T-helper 1 cell treated with Interleukin-12 subunit alpha and Interleukin-12 subunit beta and Interleukin-4 antibody, amounts not matched to agents 30 μg/mL and 1 μg/mL, for 36 hours (primary cell): ENCODE data around the gene AFAP1.

Experiments used
- H3K27ac Mint-ChIP-seq: one replicate; pipeline ENCODE4 v1.8.0; 2021; ENCODE audit warnings: mild to moderate bottlenecking, mixed read lengths
- H3K27me3 Mint-ChIP-seq: one replicate; pipeline ENCODE4 v1.8.0; 2021; ENCODE audit warnings: low read depth, mixed read lengths
- H3K36me3 Mint-ChIP-seq: one replicate; pipeline ENCODE4 v1.8.0; 2021; ENCODE audit warnings: low read depth, mixed read lengths
- H3K4me1 Mint-ChIP-seq: one replicate; pipeline ENCODE4 v1.8.0; 2021; ENCODE audit warnings: low read depth, mixed read lengths
- H3K4me3 Mint-ChIP-seq: one replicate; pipeline ENCODE4 v1.8.0; 2021; ENCODE audit warnings: mild to moderate bottlenecking, moderate library complexity, mixed read lengths
- H3K9me3 Mint-ChIP-seq: one replicate; pipeline ENCODE4 v1.8.0; 2021; ENCODE audit warnings: mixed read lengths

AFAP1 gene

DNA sequence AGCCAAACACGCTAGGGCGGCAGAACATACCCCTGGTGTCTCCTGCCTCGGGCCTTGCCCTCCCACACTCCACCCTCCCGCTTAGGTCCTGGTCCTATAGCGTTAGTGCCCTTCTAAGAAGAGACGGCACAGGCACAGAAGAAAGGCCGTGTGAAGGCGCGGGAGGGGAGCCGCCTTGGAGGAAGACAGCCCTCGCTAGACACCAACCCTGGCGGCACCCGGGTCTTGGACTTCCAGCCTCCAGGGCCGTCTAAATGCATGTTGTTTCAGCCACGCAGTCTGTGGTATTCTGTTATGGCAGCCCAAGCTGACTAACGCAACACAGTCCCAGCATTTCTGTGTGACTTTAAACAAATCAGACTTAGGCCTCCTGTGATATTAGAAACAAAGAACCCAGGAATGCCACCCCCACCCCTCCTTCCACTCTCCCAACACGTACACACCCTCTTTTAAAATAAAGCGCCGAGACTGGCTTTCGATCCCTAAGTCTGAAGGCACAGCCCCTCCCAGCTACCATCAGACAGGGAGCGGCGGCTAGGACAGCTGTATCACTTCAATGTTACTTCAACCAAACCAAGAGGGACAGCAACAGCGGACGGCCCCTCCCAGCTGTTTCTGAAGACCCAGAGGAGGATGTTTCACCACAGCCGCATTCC, 128.0 kb downstream of the AFAP1 start:
- peaks cover 3% of the 10 kb centered on the region for H3K36me3 Mint-ChIP-seq

DNA sequence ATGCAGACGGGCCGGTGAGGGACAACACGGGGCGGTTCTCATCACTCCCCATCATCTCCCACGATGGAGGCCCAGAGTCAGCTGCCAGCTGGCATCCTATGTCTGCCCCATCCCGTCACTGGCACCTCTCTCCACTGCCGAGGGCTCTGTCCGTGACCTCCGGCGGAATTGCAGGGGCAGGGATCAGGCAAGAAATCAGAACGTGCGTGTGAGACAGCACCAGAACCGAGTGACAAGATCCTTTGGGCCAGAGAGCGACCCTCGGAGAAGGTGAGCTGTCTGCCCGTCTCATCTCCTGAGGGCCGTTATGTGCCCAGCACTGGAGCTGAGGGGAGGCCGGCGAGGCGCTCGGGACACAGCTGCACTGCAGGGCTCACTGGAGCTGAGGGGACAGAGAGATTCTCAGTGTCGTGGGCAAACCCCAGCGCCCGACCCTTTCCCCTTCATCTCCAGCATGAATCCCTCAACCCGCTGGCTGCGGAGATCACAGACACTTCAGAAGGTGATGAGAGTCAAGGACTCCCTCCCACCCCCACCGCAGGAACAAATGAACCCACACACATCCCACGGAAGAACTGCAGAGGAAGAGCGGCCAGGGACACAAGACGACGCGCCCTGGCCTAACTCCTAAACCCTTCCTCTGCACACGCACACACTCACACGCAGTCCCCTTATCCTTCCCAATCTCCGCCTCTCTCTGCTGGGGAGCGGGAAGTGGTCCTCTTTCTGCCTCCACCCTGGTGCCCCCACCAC, 128.7 kb downstream of the AFAP1 start:
- Mint-ChIP-seq H3K4me1 (peaks cover 4% of the 10 kb centered on the region), H3K36me3 (peaks cover 3% of the 10 kb centered on the region), H3K27ac (no peak overlapping the region), H3K4me3 (no peak overlapping the region), H3K27me3 (no peaks in the 10 kb centered on the region), H3K9me3 (no peaks in the 10 kb centered on the region)

More for the DNA sequence above, 128.0 kb downstream of the AFAP1 start:
- Mint-ChIP-seq H3K4me3 (no peak overlapping the region), H3K4me1 (peaks cover 5% of the 10 kb centered on the region), H3K9me3 (no peaks in the 10 kb centered on the region), H3K27ac (no peak overlapping the region), H3K27me3 (no peaks in the 10 kb centered on the region)

DNA sequence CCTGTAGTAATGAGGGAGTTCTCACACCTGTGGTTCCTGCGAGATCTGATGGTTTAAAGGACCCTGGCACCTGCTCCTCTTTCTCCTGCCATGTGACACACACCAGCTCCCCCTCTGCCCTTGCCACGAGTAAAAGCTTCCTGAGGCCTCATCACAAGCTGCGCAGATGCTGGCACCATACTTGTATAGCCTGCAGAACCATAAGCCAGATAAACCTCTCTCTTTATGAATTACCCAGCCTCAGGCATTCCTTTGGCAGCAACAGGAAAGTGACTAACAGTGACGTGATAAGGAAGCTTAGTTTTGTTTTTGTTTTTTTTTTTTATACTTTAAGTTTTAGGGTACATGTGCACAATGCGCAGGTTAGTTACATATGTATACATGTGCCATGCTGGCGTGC, 130.9 kb downstream of the AFAP1 start:
- no peak overlapping the region for H3K27ac Mint-ChIP-seq

DNA sequence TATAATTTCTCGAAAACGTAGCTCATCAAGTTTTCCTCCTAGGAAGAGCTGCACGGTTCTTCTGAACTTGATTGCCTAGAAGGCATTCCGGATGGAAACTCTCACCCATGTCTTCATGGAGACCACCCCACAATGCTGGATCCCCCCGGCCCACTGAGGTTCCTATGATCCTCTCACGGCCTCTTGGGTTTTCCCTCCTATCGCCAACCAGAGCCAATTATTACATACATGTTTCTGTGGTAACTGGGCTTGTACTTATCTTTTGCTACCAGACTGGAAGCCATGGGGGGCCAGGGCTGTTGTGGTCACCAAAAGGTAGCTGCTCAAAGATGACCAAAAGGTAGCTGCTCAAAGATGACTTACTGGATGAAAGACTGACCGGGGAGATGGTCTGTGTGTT, 131.5 kb downstream of the AFAP1 start:
- Mint-ChIP-seq H3K4me1 (no peaks in the 10 kb centered on the region), H3K27ac (no peak overlapping the region), H3K4me3 (no peak overlapping the region), H3K9me3 (no peaks in the 10 kb centered on the region), H3K36me3 (peaks cover 1% of the 10 kb centered on the region), H3K27me3 (no peaks in the 10 kb centered on the region)

More for the DNA sequence above, 130.9 kb downstream of the AFAP1 start:
- H3K27me3 Mint-ChIP-seq, result no peaks in the 10 kb centered on the region
- no peak overlapping the region for H3K4me3 Mint-ChIP-seq
- H3K36me3 Mint-ChIP-seq, result peaks cover 1% of the 10 kb centered on the region
- peaks cover under 1% of the 10 kb centered on the region for H3K4me1 Mint-ChIP-seq
- no peaks in the 10 kb centered on the region for H3K9me3 Mint-ChIP-seq

DNA sequence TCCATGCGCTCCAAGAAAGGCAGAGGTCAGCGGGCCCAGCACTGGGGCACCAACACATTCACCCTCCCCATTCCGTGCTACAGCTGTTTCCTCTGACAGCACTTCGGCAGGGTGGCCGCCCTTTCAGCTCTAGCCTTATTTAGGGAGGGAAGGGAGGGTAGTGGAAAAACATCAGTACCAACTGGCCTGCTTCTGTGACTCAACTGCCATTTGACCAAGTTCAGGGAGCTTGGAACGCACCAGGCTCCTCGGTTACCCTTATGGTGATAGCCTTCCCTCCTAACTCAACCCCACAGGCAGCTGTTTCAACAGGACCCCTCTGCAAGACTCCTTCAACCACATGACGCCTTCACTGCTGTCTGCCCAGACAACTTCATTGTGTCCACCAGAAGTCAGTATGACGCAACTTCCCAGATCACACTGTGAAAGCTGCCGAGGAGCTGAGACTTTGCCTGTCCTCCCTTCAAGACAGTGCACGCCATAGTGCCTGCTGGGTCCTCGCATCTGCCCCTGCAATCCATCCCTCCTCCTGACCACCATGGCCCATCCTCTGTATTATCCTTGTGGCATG, 132.2 kb downstream of the AFAP1 start:
- Mint-ChIP-seq H3K27ac (no peak overlapping the region), H3K4me3 (no peak overlapping the region), H3K36me3 (peaks cover 1% of the 10 kb centered on the region), H3K4me1 (no peaks in the 10 kb centered on the region), H3K9me3 (no peaks in the 10 kb centered on the region), H3K27me3 (no peaks in the 10 kb centered on the region)

DNA sequence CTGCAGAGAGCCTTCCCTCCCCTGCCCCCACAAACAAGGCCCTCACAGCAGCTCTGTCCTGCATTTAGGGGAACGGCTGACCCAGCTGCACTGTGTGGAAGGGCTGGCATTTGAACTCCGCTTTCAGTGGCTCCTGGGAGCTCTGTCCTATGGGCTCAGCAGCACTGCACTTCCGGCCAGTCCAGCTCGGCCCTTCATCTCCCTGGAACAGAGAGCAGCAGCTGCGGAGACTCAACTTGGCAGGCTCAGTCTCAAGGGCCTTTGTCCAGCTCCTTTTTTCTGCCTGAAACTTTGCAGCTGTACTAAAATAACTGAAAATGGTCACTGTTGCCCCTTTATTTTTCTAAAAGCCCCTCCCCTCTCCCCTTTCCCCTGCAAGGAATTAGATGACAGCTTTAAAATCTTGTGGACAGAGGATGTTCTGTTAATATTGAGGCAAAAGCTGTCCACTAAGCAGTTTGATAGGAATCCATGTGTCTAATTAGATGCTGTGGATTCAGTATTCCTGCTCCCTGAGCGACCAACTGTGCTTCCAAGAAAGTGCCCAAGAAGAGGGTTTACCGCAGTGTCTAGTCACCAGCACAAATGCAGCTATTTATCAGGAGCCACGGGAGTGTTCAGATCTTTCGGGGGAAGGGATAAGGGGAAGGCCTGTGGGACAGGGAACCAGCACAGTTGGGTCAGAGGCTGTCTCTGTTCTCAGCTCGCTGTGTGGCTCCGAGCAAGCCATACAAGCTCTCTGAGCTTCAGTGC, 133.1 kb downstream of the AFAP1 start:
- Mint-ChIP-seq H3K27ac (no peak overlapping the region), H3K4me3 (no peak overlapping the region), H3K27me3 (no peaks in the 10 kb centered on the region), H3K36me3 (peaks cover 1% of the 10 kb centered on the region), H3K4me1 (peaks cover 3% of the 10 kb centered on the region), H3K9me3 (no peaks in the 10 kb centered on the region)

DNA sequence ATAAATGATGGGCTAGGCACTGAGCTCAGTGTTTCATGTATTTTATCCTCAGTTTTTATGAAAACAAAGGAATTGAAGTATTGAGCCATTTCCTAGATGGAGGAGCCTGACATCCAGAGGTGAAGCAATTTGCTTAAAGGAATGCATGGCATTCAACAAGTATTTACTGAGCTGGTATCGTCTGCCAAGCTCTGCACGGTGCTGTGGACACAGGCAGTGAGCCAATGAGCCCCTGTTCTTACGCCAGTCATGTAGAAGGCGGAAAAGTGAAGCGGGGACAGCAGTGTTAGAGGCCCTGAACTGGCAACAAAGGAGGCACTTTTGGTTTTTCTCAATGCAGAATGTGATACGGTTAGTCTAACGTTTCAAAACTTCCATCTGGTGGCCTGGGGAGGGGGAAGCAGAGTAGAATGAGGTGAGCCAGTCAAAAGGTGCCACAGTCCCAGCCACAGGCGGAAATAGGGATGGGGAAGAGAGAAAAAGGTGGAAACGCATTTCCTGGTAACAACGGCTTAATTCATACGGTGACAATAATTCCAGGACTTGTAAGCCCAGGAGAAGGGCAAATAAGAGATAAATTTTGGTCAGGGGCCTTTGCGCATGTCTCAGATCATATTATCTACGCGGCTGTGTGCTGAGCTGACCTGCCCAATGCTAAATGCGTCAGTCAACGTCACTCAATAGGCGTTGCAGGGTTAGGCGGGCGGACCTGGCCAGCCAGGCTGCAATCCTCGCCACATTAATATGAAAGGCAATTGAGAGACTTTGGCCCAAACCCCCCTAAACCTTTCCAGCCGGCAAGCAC, 133.9 kb downstream of the AFAP1 start:
- peaks cover 3% of the 10 kb centered on the region for H3K4me1 Mint-ChIP-seq

DNA sequence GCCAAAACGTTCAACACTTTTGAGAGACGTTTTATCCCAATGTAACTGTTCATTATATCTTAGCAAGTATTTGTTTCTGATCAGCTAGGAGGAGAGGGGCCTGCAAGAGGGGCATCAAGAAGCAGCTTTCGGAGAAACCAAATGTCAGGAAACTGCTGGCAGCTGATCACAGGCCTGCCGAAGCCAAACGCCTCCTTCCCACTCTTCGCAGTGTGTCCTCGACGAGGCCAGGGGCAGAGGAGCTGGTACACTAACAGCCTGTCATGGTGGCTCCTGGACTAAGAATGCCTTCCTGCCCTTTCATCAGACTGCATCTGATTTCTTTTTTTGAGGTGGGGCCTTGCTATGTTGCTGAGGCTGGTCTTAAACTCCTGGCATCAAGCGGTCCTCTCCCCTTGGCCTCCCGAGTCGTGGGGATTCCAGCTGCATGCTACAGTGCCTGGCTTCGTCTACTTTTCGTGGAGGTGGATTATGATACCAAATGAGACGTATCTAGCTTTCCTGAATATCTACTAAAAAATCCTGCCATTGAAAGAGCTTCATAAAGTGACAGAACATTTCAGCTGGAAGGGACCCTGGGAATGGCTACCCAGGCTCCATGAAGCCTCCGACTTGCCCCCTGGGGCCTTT, 134.8 kb downstream of the AFAP1 start:
- peaks cover 3% of the 10 kb centered on the region for H3K4me1 Mint-ChIP-seq
- no peaks in the 10 kb centered on the region for H3K9me3 Mint-ChIP-seq
- H3K36me3 Mint-ChIP-seq, result peaks cover 4% of the 10 kb centered on the region
- no peak overlapping the region for H3K27ac Mint-ChIP-seq
- no peak overlapping the region for H3K4me3 Mint-ChIP-seq
- no peaks in the 10 kb centered on the region for H3K27me3 Mint-ChIP-seq

More for the DNA sequence above, 133.9 kb downstream of the AFAP1 start:
- Mint-ChIP-seq H3K27ac (no peak overlapping the region), H3K9me3 (no peaks in the 10 kb centered on the region), H3K27me3 (no peaks in the 10 kb centered on the region), H3K36me3 (peaks cover 1% of the 10 kb centered on the region), H3K4me3 (no peak overlapping the region)

DNA sequence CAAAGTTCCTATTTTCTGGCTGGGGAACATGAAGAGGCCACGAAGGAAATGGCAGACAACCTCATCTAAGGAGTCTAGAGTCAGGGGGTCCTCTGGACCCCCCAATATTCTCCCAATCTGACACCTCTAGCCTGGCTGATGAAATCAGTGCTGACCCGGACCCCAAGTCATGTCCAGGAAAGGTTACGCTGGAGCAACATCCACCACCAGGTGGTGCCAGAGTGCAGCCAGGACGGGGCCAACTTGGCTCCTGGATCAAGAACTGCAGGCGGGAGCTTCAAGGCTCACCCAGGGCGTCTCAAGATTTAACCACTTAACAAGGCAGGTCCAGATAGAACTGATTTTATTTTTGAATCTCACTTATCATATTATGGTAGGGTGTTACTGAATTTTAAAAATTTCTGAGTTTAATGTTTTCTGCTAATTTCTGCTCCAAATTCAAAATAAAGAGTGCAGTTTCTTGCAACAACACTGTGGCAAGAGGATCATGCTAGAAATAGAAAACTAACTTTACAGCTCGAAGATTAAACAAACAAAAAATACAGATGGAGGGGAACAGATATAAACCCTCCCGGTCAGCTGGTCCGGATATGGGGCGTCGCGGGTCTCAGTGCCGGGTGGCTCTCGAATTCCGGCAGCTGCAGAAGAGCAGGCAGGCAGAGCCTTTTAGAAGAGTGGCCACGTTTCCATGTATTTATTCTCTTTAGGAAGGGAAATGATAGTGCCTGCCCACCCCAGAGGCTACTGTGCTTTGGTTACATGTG, 135.5 kb downstream of the AFAP1 start:
- peaks cover 3% of the 10 kb centered on the region for H3K4me1 Mint-ChIP-seq
- H3K27me3 Mint-ChIP-seq, result no peaks in the 10 kb centered on the region
- H3K9me3 Mint-ChIP-seq, result no peaks in the 10 kb centered on the region
- H3K4me3 Mint-ChIP-seq, result no peak overlapping the region
- H3K27ac Mint-ChIP-seq, result no peak overlapping the region
- peaks cover 5% of the 10 kb centered on the region for H3K36me3 Mint-ChIP-seq

DNA sequence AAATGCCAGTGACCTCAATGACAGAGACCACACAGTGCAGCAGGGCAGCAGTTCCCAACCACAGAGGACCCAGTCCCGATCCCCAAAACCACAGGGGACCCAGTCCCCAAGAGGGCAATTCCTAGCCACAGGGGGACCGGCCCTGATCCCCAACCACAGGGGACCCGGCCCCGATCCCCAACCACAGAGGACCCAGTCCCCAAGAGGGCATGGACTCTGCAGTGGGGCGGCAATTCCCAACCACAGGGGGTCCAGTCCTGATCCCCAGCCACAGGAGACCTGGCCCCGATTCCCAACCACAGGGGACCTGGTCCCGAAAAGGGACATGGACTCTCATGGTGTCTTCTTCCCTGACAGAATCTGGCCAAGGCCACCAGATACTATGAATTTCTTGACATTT, 136.3 kb downstream of the AFAP1 start:
- no peaks in the 10 kb centered on the region for H3K27me3 Mint-ChIP-seq
- H3K27ac Mint-ChIP-seq, result no peak overlapping the region
- no peaks in the 10 kb centered on the region for H3K9me3 Mint-ChIP-seq

DNA sequence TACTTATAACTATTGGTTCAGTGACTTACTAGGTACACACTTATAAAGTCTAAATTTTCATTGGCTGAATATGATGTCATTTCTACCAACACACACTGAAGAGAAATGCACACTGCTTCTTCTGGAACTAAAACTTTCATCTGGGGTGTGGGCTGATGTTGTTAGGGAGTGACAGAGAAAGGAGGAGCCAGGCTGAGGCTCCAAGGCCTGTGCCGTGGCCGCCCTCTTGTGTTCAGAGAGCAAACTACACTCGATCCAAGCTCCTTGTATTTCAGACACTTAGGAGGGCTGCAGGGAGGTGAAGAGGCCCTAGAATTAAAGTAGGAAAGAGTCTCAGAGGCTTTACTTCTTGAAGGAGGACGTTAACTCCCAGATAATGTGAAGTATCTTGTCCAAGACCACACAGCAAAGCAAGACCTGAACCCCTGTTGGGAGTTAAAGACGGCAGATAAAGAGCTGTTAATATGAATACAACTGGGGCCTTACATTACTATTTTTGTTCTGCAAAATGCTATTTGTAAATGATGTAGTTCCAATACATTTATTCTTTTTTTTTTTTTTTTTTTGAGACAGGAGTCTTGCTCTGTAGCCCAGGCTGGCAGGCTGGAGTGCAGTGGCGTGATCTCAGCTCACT, 137.5 kb downstream of the AFAP1 start:
- Mint-ChIP-seq H3K4me1 (peaks cover 3% of the 10 kb centered on the region), H3K27ac (no peak overlapping the region), H3K36me3 (peaks cover 7% of the 10 kb centered on the region)

More for the DNA sequence above, 136.3 kb downstream of the AFAP1 start:
- peaks cover 7% of the 10 kb centered on the region for H3K36me3 Mint-ChIP-seq
- H3K4me3 Mint-ChIP-seq, result no peak overlapping the region
- H3K4me1 Mint-ChIP-seq, result peaks cover 3% of the 10 kb centered on the region

DNA sequence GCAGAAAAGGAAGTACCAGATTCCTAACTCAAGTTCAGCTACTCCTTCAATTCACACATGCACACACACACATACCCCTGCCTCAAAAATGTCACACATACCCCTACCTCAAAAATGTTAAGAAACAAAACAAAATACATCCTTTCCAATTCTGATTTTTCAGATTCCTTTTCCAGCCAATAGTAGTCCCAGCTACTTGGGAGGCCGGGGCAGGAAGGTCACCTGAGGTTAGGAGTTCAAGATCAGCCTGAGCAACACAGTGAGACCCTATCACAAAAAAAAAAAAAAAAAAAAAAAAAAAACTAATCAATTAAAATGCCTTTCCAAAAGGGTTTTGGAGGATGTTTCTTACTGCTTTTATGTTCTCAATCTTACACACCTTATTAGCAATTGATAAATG, 138.0 kb downstream of the AFAP1 start:
- Mint-ChIP-seq H3K4me1 (peaks cover 3% of the 10 kb centered on the region), H3K27ac (no peak overlapping the region), H3K4me3 (no peak overlapping the region), H3K36me3 (peaks cover 7% of the 10 kb centered on the region), H3K27me3 (no peaks in the 10 kb centered on the region), H3K9me3 (no peaks in the 10 kb centered on the region)

More for the DNA sequence above, 137.5 kb downstream of the AFAP1 start:
- no peak overlapping the region for H3K4me3 Mint-ChIP-seq
- H3K27me3 Mint-ChIP-seq, result no peaks in the 10 kb centered on the region
- H3K9me3 Mint-ChIP-seq, result no peaks in the 10 kb centered on the region

DNA sequence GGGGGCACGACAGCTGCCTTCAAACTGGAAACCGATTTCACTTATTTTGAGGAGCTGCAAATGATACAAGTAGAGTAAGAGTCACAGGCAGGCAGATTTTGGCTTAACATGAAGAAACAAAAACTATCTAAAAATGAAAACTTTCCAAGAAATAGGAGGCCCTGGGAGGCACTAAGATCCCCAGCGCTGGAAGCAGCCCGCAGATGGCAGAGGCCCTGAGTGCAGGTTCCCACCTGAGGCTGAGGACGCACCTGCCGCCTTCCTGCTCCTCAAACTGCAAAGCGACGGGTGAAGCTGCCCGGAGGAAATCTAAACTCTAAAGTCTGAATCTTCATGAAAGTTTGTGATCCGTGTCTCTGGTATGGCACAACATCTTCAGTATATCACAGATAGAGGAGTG, 138.7 kb downstream of the AFAP1 start:
- Mint-ChIP-seq H3K27ac (no peak overlapping the region), H3K9me3 (no peaks in the 10 kb centered on the region), H3K36me3 (peaks cover 7% of the 10 kb centered on the region), H3K4me3 (no peak overlapping the region), H3K4me1 (peaks cover 3% of the 10 kb centered on the region), H3K27me3 (no peaks in the 10 kb centered on the region)
